ENCODE results near the gene AP3B1. TPM values are rescaled to one million over a fixed set of nuclear protein-coding genes. Genes with fewer than 3 reads are reported as not detected.

The AP3B1 gene
- total RNA-seq, 1 experiment from 2014 or later = 50.3 TPM

GRCh38 chr5:78339617-78340436, 45.3 kb upstream of the AP3B1 start:
- peaks cover 23% of the 10 kb centered on the region for H3K36me3 Mint-ChIP-seq
- CTCF ChIA-PET = interaction anchor here (0.6 kb wide), 1 partner anchor 77 kb away, joined by 3 read pairs; no protein-coding TSS in a partner anchor
- H3K9me3 Mint-ChIP-seq = peaks cover 30% of the 10 kb centered on the region
- POLR2A ChIA-PET = no interaction called here
- DNase-seq (ENCODE audit: low spot score) = no peak
- no peak overlapping the region for H3K4me3 Mint-ChIP-seq
- peaks cover 9% of the 10 kb centered on the region for H3K4me1 Mint-ChIP-seq
- no peak for TF ChIP-seq ZNF232 (CRISPR knock-in tag; IDR thresholded peaks at IDR 0.05)
- no peak for TF ChIP-seq ZNF532 (CRISPR knock-in tag; IDR thresholded peaks at IDR 0.05; ENCODE audit: borderline replicate concordance)
- TF ChIP-seq CDX4 (CRISPR knock-in tag; IDR thresholded peaks at IDR 0.05; ENCODE audit: borderline replicate concordance) = no peak
- no peak for TF ChIP-seq IRF2 (CRISPR knock-in tag; IDR thresholded peaks at IDR 0.05; ENCODE audit: borderline replicate concordance, low read depth)
- TF ChIP-seq SMAD4 (CRISPR knock-in tag; IDR thresholded peaks at IDR 0.05) = no peak
- TF ChIP-seq RORB (CRISPR knock-in tag; IDR thresholded peaks at IDR 0.05) = no peak
- TF ChIP-seq ZNF425 (CRISPR knock-in tag; conservative IDR thresholded peaks at IDR 0.05) = no peak
- TF ChIP-seq FOXJ3 (CRISPR knock-in tag; IDR thresholded peaks at IDR 0.05; ENCODE audit: borderline replicate concordance) = no peak
- TF ChIP-seq ZSCAN18 (CRISPR knock-in tag; IDR thresholded peaks at IDR 0.05) = no peak
- H3K27ac Mint-ChIP-seq = no peak overlapping the region
- ATAC-seq = no peak
- peaks cover 95% of the 10 kb centered on the region for H3K27me3 Mint-ChIP-seq (ENCODE audit: low read depth)

- Mint-ChIP-seq H3K27ac (no peak overlapping the region), H3K4me1 (peaks cover 9% of the 10 kb centered on the region), H3K9me3 (peaks cover 16% of the 10 kb centered on the region), H3K36me3 (peaks cover 11% of the 10 kb centered on the region), H3K4me3 (no peak overlapping the region), H3K27me3 (ENCODE audit: low read depth) (peaks cover 66% of the 10 kb centered on the region)
- no peak for DNase-seq (ENCODE audit: low spot score)
- ChIA-PET CTCF (no interaction called here), POLR2A (no interaction called here)
- no peak for ATAC-seq
- TF ChIP-seq CREB1 (CRISPR knock-in tag; IDR thresholded peaks at IDR 0.05) (no peak), ERG (CRISPR knock-in tag; IDR thresholded peaks at IDR 0.05) (no peak), FOXP4 (CRISPR knock-in tag; IDR thresholded peaks at IDR 0.05) (no peak), FOXJ3 (CRISPR knock-in tag; IDR thresholded peaks at IDR 0.05; ENCODE audit: borderline replicate concordance) (no peak), ZNF232 (CRISPR knock-in tag; IDR thresholded peaks at IDR 0.05) (no peak), ATF6 (CRISPR knock-in tag; IDR thresholded peaks at IDR 0.05) (no peak), HMGXB4 (CRISPR knock-in tag; IDR thresholded peaks at IDR 0.05) (no peak), RORB (CRISPR knock-in tag; IDR thresholded peaks at IDR 0.05) (no peak), IRF1 (CRISPR knock-in tag; IDR thresholded peaks at IDR 0.05) (no peak)
Measured at GRCh38 chr5:78336698-78337097, 42.2 kb upstream of the AP3B1 start.
